ENCODE results near the gene PTCD2. TPM values are rescaled to one million over a fixed set of nuclear protein-coding genes. Genes with fewer than 3 reads are reported as not detected.
A peak's percentile ranks its signal among the peaks of the same experiment; 100 is the strongest.

PTCD2 gene
- total RNA-seq, 1 donor from 2014 or later: 7.4 TPM

DNA sequence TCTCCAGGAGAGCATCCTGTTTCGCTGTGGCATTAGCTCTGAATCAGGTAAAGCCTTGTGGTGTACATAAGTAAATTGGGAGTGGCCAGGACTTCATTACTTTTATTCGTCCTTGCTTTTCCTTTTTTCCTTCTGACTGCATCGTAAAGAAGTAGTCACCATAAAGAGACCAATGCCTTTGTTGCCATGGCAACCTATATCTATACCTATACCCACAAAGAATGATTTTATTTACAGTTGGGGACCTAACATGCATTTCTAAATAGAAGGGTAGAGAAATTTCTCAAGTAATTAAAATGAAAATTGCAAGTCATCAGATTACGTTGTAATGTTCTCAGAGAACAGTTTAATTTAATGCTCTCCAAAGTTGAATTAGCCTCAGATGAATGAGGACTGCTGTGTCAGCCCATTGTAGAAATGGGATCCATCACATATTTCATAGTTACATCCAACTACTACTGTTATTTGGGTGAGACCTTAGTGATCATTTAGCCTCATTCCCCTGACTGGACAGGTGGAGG, 18.6 kb downstream of the PTCD2 start:
- no peak for DNase-seq (ENCODE audit: extremely low read depth, low read depth, low spot score)

DNA sequence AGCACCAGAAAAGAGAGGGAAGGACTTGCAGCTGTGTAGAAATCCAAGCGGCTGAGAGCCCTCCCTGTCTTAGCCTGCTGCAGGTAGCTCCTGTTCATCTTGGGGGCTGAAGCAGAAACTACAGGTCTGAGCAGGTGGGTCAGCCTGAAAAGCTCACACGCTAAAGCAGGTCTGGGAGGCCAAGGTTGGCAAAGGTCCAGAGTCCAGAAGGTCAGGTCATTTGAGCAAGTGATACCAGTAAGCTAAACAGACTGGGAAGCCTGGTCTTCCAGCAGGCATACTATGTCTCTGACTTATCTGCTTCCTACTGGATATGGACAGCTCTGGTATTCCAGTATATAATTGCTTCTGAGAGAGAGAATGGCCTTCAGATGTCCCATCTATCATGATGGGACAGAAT, 26.2 kb downstream of the PTCD2 start:
- DNase-seq (ENCODE audit: extremely low read depth, low read depth, low spot score): no peak

DNA sequence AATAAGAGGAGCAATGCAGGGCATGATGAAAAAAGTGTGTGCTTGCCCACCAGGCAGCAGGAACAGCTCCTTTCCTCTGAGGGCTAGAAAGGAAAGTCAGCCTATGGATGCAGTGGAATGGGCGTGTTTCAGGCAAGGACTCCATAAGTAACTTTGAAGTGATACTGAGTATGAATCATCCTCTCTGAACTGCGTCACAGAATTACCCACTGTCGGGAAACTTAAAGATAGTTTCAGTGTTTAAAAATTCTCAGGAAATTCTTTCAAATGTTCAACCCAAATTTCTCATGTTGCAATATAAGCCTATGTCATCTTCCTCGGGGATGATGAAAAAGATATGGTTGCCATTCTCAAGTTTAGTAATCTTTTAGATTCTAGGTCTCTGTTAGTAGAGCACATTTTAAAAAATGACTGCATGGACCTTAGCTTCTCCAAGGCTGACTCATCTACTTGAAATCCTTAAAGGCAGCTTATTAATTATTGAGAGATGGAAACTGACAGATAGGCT, 27.7 kb downstream of the PTCD2 start:
- peak; percentile 37 for DNase-seq (ENCODE audit: extremely low read depth, low read depth, low spot score)

DNA sequence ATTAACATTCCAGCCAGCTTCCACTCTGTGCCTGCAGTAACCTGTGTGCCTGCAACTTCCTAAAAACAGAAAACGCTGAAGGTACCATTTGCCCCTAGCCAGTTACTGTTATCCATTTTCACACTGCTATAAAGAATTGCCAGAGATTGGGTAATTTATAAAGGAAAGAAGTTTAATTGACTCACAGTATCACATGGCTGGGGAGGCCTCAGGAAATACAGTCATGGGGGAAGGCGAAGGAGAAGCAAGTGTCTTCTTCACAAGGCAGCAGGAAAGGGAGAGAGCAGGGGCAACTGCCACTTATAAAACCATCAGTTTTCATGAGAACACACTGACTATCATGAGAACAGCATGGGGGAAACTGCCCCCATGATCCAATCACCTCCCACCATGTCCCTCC, 31.2 kb downstream of the PTCD2 start:
- DNase-seq (ENCODE audit: extremely low read depth, low read depth, low spot score): no peak

DNA sequence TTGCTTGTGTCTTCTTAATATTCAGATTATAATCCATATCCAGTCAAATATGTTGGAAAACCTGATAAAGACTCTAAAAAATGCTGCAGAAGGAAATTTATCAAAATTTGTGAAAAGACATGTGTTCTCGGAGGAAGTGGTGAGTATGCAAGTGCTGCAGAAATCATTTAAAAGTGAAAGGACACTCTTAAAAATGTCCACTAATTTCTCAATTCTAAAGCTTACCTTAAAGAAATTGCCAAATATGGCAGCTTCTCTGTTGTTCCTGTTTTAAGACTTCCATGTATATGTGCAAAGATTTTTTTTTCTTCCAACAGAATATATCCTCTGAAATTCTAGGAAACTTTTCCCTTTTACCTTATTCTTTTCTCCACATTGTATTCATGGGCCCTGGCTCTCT, 32.4 kb downstream of the PTCD2 start:
- DNase-seq (ENCODE audit: extremely low read depth, low read depth, low spot score): no peak

DNA sequence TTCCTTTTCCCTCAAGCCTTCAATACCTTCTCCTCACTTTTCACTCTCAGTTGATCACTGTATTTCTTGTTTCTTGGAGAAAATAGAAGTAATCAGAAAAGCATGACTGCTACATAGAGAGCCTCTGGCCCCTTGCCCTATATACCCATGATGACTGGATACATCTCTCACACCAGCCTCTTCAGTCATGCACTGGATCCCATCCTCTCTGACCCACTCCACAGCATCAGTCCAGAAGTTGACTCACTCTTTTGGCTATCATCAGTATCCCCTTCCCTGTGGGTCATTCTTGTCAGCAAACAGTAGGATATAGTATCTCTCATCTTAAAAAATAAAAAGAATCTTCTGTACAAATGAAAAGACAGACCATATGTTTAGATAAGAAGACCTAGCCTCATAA, 32.9 kb downstream of the PTCD2 start:
- no peak for DNase-seq (ENCODE audit: extremely low read depth, low read depth, low spot score)

DNA sequence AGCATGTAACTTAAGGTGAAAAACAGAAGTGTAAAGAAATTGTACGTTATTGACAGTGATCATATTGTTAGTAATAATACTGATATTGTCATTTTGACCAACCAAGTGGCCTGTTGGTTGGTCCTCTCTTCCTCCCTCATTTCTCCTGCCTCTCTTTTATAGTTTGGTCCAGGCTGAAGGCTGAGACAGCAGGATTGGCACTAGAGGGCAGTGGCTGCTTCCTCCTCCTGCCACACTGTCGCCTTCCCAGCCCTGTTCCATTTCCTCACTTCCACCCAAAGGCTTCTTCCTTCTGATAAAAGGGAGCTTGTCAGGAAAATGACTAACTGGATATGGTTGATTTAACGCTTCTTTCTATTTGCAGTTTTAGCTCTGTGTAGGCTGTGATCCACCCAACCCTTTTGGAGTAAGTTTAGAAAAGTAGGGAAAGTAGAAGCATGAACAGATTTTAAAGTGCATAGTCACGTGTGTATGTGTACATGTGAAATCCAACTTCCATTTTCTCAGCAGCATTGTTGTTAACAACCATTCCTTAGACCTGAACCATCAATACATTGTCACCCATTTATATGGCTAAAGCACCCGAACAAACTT, 35.6 kb downstream of the PTCD2 start:
- no peak for DNase-seq (ENCODE audit: extremely low read depth, low read depth, low spot score)

DNA sequence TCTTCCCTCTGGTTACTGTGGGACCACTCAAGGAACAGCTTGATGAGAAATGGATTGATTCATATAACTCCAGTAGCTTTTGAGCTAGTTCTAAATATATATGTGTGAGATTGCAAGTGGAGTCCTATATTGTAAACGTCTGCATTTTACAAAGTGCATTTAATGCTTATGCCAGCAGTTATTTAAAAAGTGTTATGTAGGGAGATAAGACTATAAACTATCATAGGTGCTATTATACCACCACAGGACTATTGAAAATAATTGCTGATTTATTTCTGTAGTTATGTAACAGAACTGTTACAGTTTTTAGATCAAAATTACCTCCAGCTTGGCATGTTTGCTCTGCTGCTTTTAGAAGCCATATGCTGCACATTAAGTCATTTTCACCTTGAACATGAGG, 36.2 kb downstream of the PTCD2 start:
- no peak for DNase-seq (ENCODE audit: extremely low read depth, low read depth, low spot score)

DNA sequence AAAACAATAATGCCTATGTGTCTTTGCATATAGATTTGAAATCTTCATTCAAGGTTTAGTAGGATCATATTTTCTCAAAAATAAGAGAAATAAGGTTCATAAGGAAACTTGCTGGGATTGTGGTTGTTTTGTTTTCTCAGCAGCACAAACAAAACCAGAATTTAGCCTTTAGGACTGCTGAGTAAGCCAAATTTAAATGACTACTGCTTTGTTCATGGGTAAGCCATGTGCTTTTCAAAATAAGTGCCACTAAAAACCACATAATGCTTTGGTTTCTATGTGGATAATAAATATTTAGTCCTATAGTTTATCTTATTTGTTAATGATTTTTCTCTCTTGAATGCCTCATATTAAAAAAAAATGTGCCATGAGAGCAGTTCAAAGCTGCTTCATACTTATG, 38.8 kb downstream of the PTCD2 start:
- DNase-seq (ENCODE audit: extremely low read depth, low read depth, low spot score): no peak

DNA sequence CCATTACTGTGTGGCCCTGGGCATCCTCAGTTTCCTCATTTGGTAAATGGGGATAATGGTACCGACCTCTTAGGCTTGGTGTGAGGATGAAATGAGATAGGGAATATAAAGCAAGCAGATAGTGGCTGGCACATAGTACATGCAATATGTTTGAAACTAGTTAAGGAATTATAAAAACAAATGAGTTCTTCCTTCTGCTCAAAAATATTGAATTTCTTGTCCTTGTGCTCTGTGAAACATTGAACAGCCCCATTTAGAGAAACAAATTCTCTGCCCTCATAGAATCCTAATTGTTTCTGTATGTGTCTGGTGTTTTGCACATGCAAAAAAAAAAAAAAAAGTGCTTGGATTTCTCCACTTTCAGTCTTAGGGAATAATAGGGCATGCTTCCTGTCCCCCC, 39.7 kb downstream of the PTCD2 start:
- no peak for DNase-seq (ENCODE audit: extremely low read depth, low read depth, low spot score)

DNA sequence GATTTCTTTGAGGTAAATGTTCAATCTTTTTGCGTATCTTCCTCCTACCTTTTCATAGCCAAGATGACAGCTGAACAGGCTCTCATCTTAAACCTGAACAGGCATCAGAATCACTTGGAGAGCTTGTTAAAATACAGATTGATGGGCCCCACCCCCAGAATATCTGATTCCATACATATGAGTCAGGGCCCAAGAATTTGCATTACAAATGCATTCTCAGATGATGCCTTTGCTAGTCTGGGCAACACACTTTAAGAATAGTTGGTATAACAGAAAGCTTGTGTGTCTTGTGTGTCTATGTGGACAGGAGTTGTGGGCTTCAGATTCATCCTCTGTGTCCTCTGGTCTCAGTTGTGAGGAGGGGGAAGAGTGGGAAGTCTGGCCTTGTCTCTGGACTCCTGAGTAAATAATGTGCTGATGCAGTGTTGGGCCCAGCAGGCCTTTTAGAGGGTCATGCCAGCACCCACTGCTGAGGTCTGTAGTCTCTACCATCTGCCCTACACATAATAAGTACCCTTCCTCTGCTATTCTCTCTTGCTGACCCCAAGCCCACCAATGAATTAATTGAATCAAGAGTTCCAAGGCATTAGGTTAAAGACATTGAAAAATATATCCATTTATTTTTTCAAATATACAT, 43.1 kb downstream of the PTCD2 start:
- DNase-seq (ENCODE audit: extremely low read depth, low read depth, low spot score): peak; percentile 39

DNA sequence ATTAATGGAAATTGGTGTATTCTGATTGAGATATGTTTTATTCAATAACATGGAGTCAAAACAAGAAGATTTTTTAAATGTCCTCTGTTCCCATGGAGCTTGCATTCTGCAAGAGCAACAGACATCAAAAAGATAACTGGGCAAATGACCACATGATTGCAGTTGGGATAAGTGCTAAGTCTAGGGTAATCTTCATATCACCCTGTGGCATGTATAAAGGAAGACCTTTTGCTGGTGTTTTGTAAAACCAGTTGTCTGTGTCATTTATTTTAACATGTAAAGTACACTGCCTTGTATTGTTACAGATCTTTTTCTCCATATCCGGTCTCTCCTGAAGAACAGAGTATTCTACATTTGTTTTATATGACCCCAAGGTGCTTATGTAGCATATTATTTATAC, 44.0 kb downstream of the PTCD2 start:
- no peak for DNase-seq (ENCODE audit: extremely low read depth, low read depth, low spot score)

DNA sequence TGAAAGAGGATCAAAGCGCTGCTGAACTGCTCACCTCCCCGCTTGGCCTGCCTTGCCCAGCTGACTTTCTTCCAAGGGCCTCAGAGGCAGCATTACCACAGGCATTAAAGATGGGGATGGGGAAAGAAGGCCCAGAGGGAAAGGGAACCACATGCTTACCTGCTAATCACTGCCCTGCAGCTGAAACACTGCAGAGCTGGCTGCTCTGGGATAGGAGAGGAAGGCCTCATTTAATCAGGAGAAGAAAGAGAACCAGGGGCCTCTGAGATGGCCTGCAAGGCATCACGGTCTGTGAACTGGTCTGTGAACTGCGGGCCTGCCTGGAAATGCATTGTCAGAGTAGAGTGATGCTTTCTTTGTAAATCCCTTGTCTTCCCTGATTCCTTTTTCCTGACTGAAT, 44.8 kb downstream of the PTCD2 start:
- DNase-seq (ENCODE audit: extremely low read depth, low read depth, low spot score): no peak

DNA sequence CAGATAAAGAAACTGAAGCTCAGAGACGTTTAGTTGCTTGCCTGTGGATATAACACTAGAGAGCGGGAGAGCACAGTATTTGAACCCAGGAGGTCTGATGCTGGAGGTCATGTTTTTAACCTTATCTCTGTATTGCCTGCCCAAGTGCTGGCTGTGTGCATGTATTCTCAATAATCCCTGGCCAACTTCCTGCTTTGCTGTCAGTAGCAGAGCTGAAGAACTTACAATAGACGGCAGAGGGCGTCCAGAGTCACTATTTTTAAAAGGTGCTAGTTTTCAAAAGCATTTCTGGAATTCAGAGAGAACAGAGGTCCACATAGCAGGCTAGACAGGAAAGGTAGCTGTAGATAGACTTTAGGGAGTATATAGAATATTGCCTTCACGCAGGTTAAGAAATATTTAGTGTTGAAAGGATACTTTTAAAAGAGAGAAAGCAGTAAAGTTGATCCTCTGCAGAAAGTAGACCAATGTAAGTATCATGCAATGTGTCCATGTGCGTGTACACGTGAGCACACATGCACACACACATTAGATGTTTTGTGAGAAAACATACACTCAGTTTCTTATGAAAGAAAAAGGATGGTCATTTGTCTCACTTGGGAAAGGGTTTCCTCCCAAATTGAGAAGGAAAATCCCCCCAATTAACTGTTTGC, 46.3 kb downstream of the PTCD2 start:
- DNase-seq (ENCODE audit: extremely low read depth, low read depth, low spot score): no peak

DNA sequence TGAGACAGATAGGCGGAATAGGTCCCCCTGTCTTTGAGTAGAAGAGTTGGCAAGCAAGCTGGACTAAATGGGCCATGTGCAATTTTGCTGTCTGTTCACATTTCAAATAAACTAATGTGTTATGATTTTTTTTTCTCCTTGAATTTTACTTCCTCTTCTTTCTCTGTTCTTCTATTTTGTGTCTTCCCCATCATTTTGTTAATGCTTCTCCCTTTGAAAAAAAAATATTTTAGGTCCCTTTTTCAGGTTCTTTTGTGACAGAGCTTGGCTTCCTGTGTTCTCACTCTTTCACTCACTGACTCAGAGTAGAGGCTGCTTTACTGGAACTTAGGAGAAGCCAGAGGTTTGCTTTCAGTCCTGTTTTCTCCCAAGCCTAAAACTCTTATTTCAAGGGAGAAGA, 48.1 kb downstream of the PTCD2 start:
- DNase-seq (ENCODE audit: extremely low read depth, low read depth, low spot score): no peak

DNA sequence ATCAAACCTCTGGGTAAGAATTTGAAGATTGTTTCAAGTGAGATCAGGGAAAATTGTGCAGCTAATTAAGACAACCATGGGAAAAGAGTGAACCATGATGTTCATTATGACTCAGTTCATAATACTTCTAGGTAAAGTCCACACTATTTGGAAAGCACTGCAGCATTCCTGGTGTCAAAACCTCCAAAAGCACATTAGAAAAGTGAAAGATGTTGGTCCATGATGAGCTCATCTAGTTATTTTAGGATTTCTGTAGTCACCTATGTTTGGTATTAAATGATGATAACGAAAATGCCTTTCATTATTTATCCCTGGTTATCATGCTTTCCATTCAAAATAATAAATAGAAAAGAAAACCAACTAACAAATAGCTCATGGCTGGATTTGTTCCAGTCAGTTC, 49.1 kb downstream of the PTCD2 start:
- DNase-seq (ENCODE audit: extremely low read depth, low read depth, low spot score): no peak

DNA sequence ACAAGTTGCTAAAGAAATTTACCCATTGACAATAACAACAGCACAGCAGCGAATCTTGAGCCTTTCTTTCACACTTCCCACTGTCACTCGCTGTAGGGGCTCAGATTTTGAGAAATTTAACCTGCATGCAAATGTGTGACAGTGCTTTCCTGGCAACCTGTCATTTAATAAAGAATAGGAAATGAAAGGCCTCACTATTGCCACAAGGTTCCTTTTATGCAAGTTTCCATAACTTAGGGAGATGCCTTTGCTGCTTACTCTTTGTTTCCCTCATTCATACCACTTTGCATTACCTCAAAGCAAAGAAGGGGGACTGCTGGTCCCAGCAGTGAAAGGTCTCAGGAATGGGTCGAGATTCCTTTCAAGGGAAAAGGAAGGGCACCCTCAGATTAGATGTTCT, 49.5 kb downstream of the PTCD2 start:
- DNase-seq (ENCODE audit: extremely low read depth, low read depth, low spot score): no peak

DNA sequence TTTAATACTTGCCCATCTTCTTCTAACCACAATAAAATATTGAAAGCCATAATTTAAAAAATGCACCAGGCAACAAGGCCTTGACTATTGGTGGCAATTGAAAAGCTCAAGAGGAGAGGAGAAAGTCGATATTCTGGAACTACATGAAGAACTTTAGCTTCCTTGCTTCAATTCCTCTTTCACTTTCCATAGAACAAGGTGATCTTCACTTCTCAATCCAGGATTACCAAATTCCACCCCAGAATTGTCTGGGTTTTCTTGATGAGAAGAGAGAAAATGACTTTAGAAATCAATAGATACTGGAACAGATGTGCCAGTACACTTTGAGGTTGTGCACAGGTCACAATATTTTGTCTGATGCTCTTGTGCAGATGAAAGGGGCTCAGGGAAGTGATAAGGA, 52.2 kb downstream of the PTCD2 start:
- no peak for DNase-seq (ENCODE audit: extremely low read depth, low read depth, low spot score)

DNA sequence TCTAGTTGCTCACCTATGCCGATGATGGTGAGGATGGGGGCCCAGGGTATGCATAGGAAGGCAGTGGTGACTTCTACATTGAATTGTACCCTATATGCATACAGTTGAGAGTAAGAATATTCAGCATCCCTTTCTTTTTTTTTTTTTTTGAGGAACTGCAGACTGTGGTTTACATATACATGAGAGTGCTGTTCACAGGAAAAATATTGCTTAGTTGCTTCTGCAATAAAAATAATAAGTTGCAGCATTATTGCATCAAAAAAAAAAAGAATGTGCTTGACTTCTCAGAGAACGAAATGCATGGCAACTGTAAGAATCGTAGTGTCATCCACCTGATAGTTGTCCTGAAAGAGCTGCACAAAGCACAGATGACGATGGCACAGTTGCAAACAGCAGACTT, 52.8 kb downstream of the PTCD2 start:
- DNase-seq (ENCODE audit: extremely low read depth, low read depth, low spot score): no peak

DNA sequence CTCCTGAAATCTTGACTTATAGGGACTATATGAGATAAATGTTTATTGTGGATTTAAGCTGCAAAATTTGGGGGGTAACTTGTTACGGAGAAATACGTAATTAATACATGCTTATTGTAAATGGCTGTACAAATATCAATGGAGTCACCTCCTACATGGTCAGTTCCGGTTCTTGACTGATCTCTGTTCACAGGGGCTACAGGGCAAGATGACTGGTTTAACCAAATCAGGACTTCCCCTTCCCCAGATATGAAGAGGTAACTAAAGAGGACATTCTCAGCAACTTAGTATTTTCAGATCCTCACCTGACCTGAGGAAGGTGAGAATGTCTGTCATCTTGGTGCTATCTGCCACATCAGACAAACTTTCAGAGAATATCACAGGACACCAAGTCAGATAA, 54.7 kb downstream of the PTCD2 start:
- DNase-seq (ENCODE audit: extremely low read depth, low read depth, low spot score): no peak

DNA sequence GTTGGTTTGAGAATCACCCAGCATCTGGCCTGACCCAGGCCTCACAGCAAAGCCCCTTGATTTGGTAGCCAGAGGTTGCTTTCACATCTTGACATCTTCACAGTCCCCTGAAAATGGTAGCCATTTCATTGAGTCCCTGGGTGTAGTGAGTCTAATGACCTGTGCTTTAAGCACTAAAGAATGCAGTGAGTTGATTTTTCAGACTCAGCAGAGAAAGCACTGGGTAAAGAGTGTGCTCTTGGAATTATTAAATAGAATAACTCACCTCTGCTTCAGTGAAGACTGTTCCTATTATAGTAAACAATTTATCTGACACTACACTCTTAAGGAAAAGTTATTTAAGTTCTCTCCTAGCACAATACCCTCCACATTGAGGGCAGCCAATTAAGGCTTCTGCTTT, 56.2 kb downstream of the PTCD2 start:
- no peak for DNase-seq (ENCODE audit: extremely low read depth, low read depth, low spot score)

All from glomerular endothelial cell (primary cell).